ENCODE results near the gene WDR83. TPM values are rescaled to one million over a fixed set of nuclear protein-coding genes. Genes with fewer than 3 reads are reported as not detected.

WDR83 gene
- total and polyA plus RNA-seq, 2 experiments from 2014 or later, result 9.1 to 19.5 TPM

- H3K27me3 ChIP-seq, result no peaks in the 10 kb centered on the region
- H3K9me2 ChIP-seq (replicated peaks; ENCODE audit: insufficient read depth), result no peaks in the 10 kb centered on the region
- H3K9me3 ChIP-seq (ENCODE audit: low read depth), result no peaks in the 10 kb centered on the region
- WGBS (ENCODE audit: low lambda C conversion rate, missing lambda C conversion rate), result 92% methylated on average over 4 of the region's 4 CpGs
- H2AFZ ChIP-seq, result no peak overlapping the region
- H3K4me2 ChIP-seq, result peak overlapping the region; percentile 98
- no peak for DNase-seq (ENCODE audit: low spot score)
- TF ChIP-seq EZH2 (IDR thresholded peaks at IDR 0.05; ENCODE audit: borderline replicate concordance), result no peak
- TF ChIP-seq CTCF (IDR thresholded peaks at IDR 0.05; ENCODE audit: poor library complexity), result no peak
- no peak for TF ChIP-seq EZH2phosphoT487 (IDR thresholded peaks at IDR 0.05; ENCODE audit: low read depth, severe bottlenecking, unreplicated experiment)
- H3K27ac ChIP-seq, result peak overlapping the region; percentile 99
- H3K4me1 ChIP-seq (ENCODE audit: insufficient read depth), result peaks cover 14% of the 10 kb centered on the region
- H3K36me3 ChIP-seq (replicated peaks; ENCODE audit: insufficient read depth, low read depth), result no peaks in the 10 kb centered on the region
- H3K79me2 ChIP-seq, result peaks cover 48% of the 10 kb centered on the region
- H3K4me3 ChIP-seq, result no peak overlapping the region
- H4K20me1 ChIP-seq (ENCODE audit: insufficient read depth, poor library complexity, severe bottlenecking), result no peaks in the 10 kb centered on the region
These were observed 1.2 kb downstream of the WDR83 start for GRCh38 chr19:12667731-12668302.

GRCh38 chr19:12668346-12668745 lies 1.7 kb downstream of the WDR83 start:
- Histone ChIP-seq H3K9me2 (replicated peaks; ENCODE audit: insufficient read depth) (no peaks in the 10 kb centered on the region), H3K4me2 (peak overlapping the region; percentile 98), H4K20me1 (ENCODE audit: insufficient read depth, poor library complexity, severe bottlenecking) (no peaks in the 10 kb centered on the region), H2AFZ (no peak overlapping the region), H3K4me3 (peak overlapping the region; percentile 75), H3K4me1 (ENCODE audit: insufficient read depth) (peaks cover 14% of the 10 kb centered on the region), H3K36me3 (replicated peaks; ENCODE audit: insufficient read depth, low read depth) (no peaks in the 10 kb centered on the region), H3K27ac (peak overlapping the region; percentile 99), H3K9me3 (ENCODE audit: low read depth) (no peaks in the 10 kb centered on the region), H3K27me3 (no peaks in the 10 kb centered on the region), H3K79me2 (peaks cover 48% of the 10 kb centered on the region)
- DNase-seq (ENCODE audit: low spot score), result no peak
- TF ChIP-seq EZH2 (IDR thresholded peaks at IDR 0.05; ENCODE audit: borderline replicate concordance) (no peak), EZH2phosphoT487 (IDR thresholded peaks at IDR 0.05; ENCODE audit: low read depth, severe bottlenecking, unreplicated experiment) (no peak), CTCF (IDR thresholded peaks at IDR 0.05; ENCODE audit: poor library complexity) (no peak)
- WGBS (ENCODE audit: low lambda C conversion rate, missing lambda C conversion rate), result 87% methylated on average over 8 of the region's 8 CpGs

GRCh38 chr19:12668932-12669269 lies 2.3 kb downstream of the WDR83 start:
- H3K79me2 ChIP-seq, result peaks cover 48% of the 10 kb centered on the region
- 3% methylated on average over 24 of the region's 24 CpGs for WGBS (ENCODE audit: low lambda C conversion rate, missing lambda C conversion rate)

More at GRCh38 chr19:12668932-12669269, 2.3 kb downstream of the WDR83 start:
- H3K4me2 ChIP-seq, result peak overlapping the region; percentile 98
- H3K9me2 ChIP-seq (replicated peaks; ENCODE audit: insufficient read depth), result no peaks in the 10 kb centered on the region
- TF ChIP-seq EZH2 (IDR thresholded peaks at IDR 0.05; ENCODE audit: borderline replicate concordance) (no peak), CTCF (IDR thresholded peaks at IDR 0.05; ENCODE audit: poor library complexity) (no peak), EZH2phosphoT487 (IDR thresholded peaks at IDR 0.05; ENCODE audit: low read depth, severe bottlenecking, unreplicated experiment) (no peak)
- no peaks in the 10 kb centered on the region for H3K27me3 ChIP-seq
- peak; percentile 78 for DNase-seq (ENCODE audit: low spot score)
- H3K36me3 ChIP-seq (replicated peaks; ENCODE audit: insufficient read depth, low read depth), result no peaks in the 10 kb centered on the region
- no peaks in the 10 kb centered on the region for H3K9me3 ChIP-seq (ENCODE audit: low read depth)
- peaks cover 14% of the 10 kb centered on the region for H3K4me1 ChIP-seq (ENCODE audit: insufficient read depth)
- H3K4me3 ChIP-seq, result peak overlapping the region; percentile 75
- peak overlapping the region; percentile 99 for H2AFZ ChIP-seq
- H3K27ac ChIP-seq, result peak overlapping the region; percentile 99
- H4K20me1 ChIP-seq (ENCODE audit: insufficient read depth, poor library complexity, severe bottlenecking), result no peaks in the 10 kb centered on the region

All from hepatocyte (in vitro differentiated cells).